ENCODE results near the gene LRP2. TPM values are rescaled to one million over a fixed set of nuclear protein-coding genes. Genes with fewer than 3 reads are reported as not detected.
A peak's percentile ranks its signal among the peaks of the same experiment; 100 is the strongest.

Gene LRP2
- total and polyA plus RNA-seq, 2 of the 8 experiments (the other 6 are each of a cell fraction or from before 2014, with no cell fraction given) = 2.0 to 2.9 TPM

GRCh38 chr2:169406891-169407290 lies 44.6 kb upstream of the LRP2 start:
- WGBS, 2 experiments (ENCODE audit: extremely low coverage in 1 of 2, insufficient coverage in 1 of 2, insufficient read length in 1 of 2, insufficient replicate concordance in 2 of 2, low coverage in 1 of 2, low lambda C conversion rate in 2 of 2, missing lambda C conversion rate in 1 of 2) = 90% methylated on average over 3 of the region's 3 CpGs; no CpG with 5 or more reads in 1 of the 2 experiments

More at GRCh38 chr2:169406891-169407290, 44.6 kb upstream of the LRP2 start:
- TF ChIP-seq SUZ12 (IDR thresholded peaks at IDR 0.05; ENCODE audit: low read length) (no peak), SP2 (IDR thresholded peaks at IDR 0.05; ENCODE audit: low read length) (no peak), FOSL1 (IDR thresholded peaks at IDR 0.05; ENCODE audit: insufficient read depth, low read depth, low read length) (no peak), E2F6 (IDR thresholded peaks at IDR 0.05) (no peak), RNF2 (IDR thresholded peaks at IDR 0.05; ENCODE audit: borderline replicate concordance, low read depth, low read length, missing control alignments, poor library complexity, severe bottlenecking) (no peak), TCF12 (IDR thresholded peaks at IDR 0.05; ENCODE audit: low read depth, low read length) (no peak), BACH1 (IDR thresholded peaks at IDR 0.05; ENCODE audit: low read length) (no peak), BCL11A (IDR thresholded peaks at IDR 0.05; ENCODE audit: low read depth in 2 of 2, low read length in 2 of 2) (no peak), SIX5 (IDR thresholded peaks at IDR 0.05; ENCODE audit: low read depth, low read length) (no peak), ZNF274 (IDR thresholded peaks at IDR 0.05; ENCODE audit: borderline replicate concordance, extremely low read depth, low read length) (no peak), RBBP5 (IDR thresholded peaks at IDR 0.05; ENCODE audit: borderline replicate concordance, low read depth, low read length) (no peak)
- Histone ChIP-seq H2BK5ac (ENCODE audit: low read depth, low read length) (no peak overlapping the region), H3K23me2 (ENCODE audit: low read depth, low read length) (no peaks in the 10 kb centered on the region), H4K20me1 (replicated peaks in 1 of 2; ENCODE audit: control insufficient read depth in 1 of 2, insufficient read depth in 2 of 2, low read length in 2 of 2) (no peaks in the 10 kb centered on the region), H3K27ac (ENCODE audit: low read depth, low read length) (no peak overlapping the region), H3K4ac (replicated peaks; ENCODE audit: insufficient read length, low read depth, low read length) (no peak overlapping the region), H2BK20ac (ENCODE audit: low read length) (no peak overlapping the region), H4K91ac (replicated peaks; ENCODE audit: insufficient read length, low read length) (no peak overlapping the region), H2BK120ac (replicated peaks; ENCODE audit: low read depth, low read length) (no peak overlapping the region), H4K5ac (ENCODE audit: insufficient read length, low read depth, low read length) (no peak overlapping the region), H2AK5ac (ENCODE audit: low read depth, low read length) (no peak overlapping the region), H3K36me3 (ENCODE audit: control insufficient read depth in 2 of 4, insufficient read depth in 4 of 4, low read length in 3 of 4) (no peaks in the 10 kb centered on the region), H2BK12ac (ENCODE audit: low read depth, low read length) (no peak overlapping the region), H3K79me1 (ENCODE audit: low read depth, low read length) (no peaks in the 10 kb centered on the region), H3K23ac (ENCODE audit: insufficient read length) (no peak overlapping the region), H3K27me3 (replicated peaks in 1 of 4; ENCODE audit: control insufficient read depth in 3 of 4, extremely low read depth in 1 of 4, insufficient read depth in 3 of 4, low read length in 3 of 4) (no peaks in the 10 kb centered on the region), H3K4me2 (ENCODE audit: insufficient read depth in 1 of 2, low read depth in 2 of 2, low read length in 2 of 2) (no peak overlapping the region), H3K4me3 (ENCODE audit: extremely low read depth in 1 of 4, insufficient read depth in 2 of 4, low read depth in 3 of 4, low read length in 4 of 4) (no peak overlapping the region), H3K18ac (ENCODE audit: extremely low read depth, low read length) (no peak overlapping the region; the same call in 1 of the 2 replicates), H3K14ac (ENCODE audit: insufficient read length) (no peak overlapping the region), H2AFZ (ENCODE audit: low read length) (0 out of 2 replicates have a peak overlapping the region, but pooled peaks have one; percentile 38), H4K8ac (ENCODE audit: extremely low read depth, insufficient read depth, low read length) (no peak overlapping the region), H3K9me3 (ENCODE audit: insufficient read depth in 2 of 2, low read depth in 1 of 2, low read length in 1 of 2) (no peaks in the 10 kb centered on the region), H3K79me2 (ENCODE audit: control insufficient read depth in 1 of 2, insufficient read depth in 2 of 2, low read length in 2 of 2) (no peaks in the 10 kb centered on the region), H2BK15ac (ENCODE audit: low read length) (0 out of 2 replicates have a peak overlapping the region, but pooled peaks have one; percentile 21), H3K4me1 (replicated peaks in 1 of 4; ENCODE audit: control insufficient read depth in 3 of 4, insufficient read depth in 4 of 4, low read length in 3 of 4) (peaks cover 2 to 9% (median 3%) of the 10 kb centered on the region in 4 experiments; a peak in 2 of 7 replicates), H3K9ac (replicated peaks in 1 of 4; ENCODE audit: extremely low read depth in 1 of 4, low read depth in 3 of 4, low read length in 3 of 4) (no peak overlapping the region), H3K56ac (replicated peaks; ENCODE audit: insufficient read length, low read depth, low read length) (no peak overlapping the region)
- FAIRE-seq = no peak
- no peak for DNase-seq (ENCODE audit: low read depth in 1 of 2, low spot score in 2 of 2)
- ChIA-PET CTCF (ENCODE audit: partially characterized antibody) (interaction anchor here (0.6 to 1.5 kb wide), 4 partner anchors 10 to 327 kb away, joined by 3 to 5 read pairs (median 4); no protein-coding TSS in a partner anchor), POLR2A (ENCODE audit: partially characterized antibody) (no interaction called here)

Measured in H1 (cell line).